ENCODE data around the gene ELMO1.

DNA sequence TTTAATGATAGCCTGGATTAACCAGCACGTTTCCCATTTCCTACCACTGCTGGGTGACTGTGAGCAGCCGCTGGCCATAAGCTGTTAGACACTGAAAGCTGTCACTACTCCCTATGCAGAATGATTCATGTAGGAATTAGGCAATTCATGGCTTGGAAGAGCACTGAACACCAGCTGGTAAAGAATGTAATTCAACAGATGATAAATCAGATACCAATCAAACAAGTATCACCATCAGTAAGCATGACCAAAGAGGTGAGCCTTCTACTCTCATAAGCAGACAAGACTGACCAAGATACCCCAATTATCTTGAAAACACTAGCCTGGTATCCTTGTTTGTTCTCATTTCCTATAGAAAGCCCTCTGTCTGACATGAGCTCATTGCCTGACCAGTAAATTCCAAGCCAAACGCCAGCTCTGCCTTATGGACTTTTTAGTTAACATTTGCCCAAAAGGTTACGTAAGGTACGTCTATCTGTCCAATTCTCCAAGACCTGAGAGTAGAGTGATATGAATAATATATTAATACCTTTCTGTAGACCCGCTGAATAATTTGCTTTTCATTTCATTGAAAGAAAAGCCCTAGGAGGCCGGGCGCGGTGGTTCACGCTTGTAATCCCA lies 127.7 kb downstream of the ELMO1 start:
- TF ChIP-seq, protein P1, sequence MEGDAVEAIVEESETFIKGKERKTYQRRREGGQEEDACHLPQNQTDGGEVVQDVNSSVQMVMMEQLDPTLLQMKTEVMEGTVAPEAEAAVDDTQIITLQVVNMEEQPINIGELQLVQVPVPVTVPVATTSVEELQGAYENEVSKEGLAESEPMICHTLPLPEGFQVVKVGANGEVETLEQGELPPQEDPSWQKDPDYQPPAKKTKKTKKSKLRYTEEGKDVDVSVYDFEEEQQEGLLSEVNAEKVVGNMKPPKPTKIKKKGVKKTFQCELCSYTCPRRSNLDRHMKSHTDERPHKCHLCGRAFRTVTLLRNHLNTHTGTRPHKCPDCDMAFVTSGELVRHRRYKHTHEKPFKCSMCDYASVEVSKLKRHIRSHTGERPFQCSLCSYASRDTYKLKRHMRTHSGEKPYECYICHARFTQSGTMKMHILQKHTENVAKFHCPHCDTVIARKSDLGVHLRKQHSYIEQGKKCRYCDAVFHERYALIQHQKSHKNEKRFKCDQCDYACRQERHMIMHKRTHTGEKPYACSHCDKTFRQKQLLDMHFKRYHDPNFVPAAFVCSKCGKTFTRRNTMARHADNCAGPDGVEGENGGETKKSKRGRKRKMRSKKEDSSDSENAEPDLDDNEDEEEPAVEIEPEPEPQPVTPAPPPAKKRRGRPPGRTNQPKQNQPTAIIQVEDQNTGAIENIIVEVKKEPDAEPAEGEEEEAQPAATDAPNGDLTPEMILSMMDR (IDR thresholded peaks at IDR 0.05): no peak
- no peak for TF ChIP-seq POLR2A (IDR thresholded peaks at IDR 0.05)

Data from ovary (tissue), 3 donors.